MCF 10A (cell line): ENCODE data around the gene HOXC11. TPM values are rescaled to one million over a fixed set of nuclear protein-coding genes. Genes with fewer than 3 reads are reported as not detected.

Experiments
- BruUV-seq: library from RNA; stranded (reverse); fragments of 400-500 nt; replicated peaks from 2 replicates; lab custom pipeline; 2021; lab: Mats Ljungman, UMichigan
- CTCF ChIA-PET: fragments of 300-600 bp; sonication (Branson Sonifier 250); formaldehyde crosslinking; extraction: SDS; loops from one replicate; lab custom pipeline; 2021; ENCODE audit warnings: antibody characterized with exemption, inconsistent platforms; lab: Yijun Ruan, JAX
- POLR2A ChIA-PET: fragments of 300-600, 350-650 bp; sonication (Branson Sonifier 250); formaldehyde crosslinking; extraction: SDS; loops from one replicate; lab custom pipeline; 2020; ENCODE audit warnings: antibody characterized with exemption, inconsistent platforms; lab: Yijun Ruan, JAX
- DNase-seq: peaks from one replicate; pipeline ENCODE4 v3.0.0-alpha.2; 2018; ENCODE audit not compliant: unreplicated experiment
- H3K27ac Mint-ChIP-seq: one replicate; pipeline ENCODE4 v1.8.0; 2022; ENCODE audit warnings: mild to moderate bottlenecking, low read depth, mixed read lengths; ENCODE audit not compliant: unreplicated experiment
- H3K27me3 Mint-ChIP-seq: one replicate; pipeline ENCODE4 v1.8.0; 2022; ENCODE audit warnings: mixed read lengths; ENCODE audit not compliant: insufficient read depth, unreplicated experiment
- H3K36me3 Mint-ChIP-seq: one replicate; pipeline ENCODE4 v1.8.0; 2022; ENCODE audit warnings: mild to moderate bottlenecking, moderate library complexity, mixed read lengths; ENCODE audit not compliant: insufficient read depth, unreplicated experiment
- H3K4me1 Mint-ChIP-seq: one replicate; pipeline ENCODE4 v1.8.0; 2022; ENCODE audit warnings: mixed read lengths; ENCODE audit not compliant: insufficient read depth, unreplicated experiment
- H3K4me3 Mint-ChIP-seq: one replicate; pipeline ENCODE4 v1.8.0; 2022; ENCODE audit warnings: mild to moderate bottlenecking, moderate library complexity, mixed read lengths; ENCODE audit not compliant: unreplicated experiment
- H3K9me3 Mint-ChIP-seq: one replicate; pipeline ENCODE4 v1.8.0; 2022; ENCODE audit warnings: mixed read lengths; ENCODE audit not compliant: unreplicated experiment
- CTCF ChIP-seq: fragments of 200-600 bp; IDR thresholded peaks from one replicate; pipeline ENCODE4 v1.8.0; 2022; ENCODE audit warnings: antibody characterized with exemption, mild to moderate bottlenecking; ENCODE audit not compliant: unreplicated experiment
- intact Hi-C: fragments of 100-400 bp; cut with micrococcal nuclease; formaldehyde crosslinking; loops from 2 replicates; pipeline ENCODE4 v1.14.1; 2022
- total RNA-seq: library from RNA; stranded (reverse); gene quantifications from 2 replicates; pipeline ENCODE4 v1.2.3, GENCODE V29; 2022

Gene HOXC11
- total RNA-seq, 1 experiment from 2014 or later, result 1.2 TPM

GRCh38 chr12:54003625-54004024, 30.7 kb downstream of the HOXC11 start:
- no TSS peak for BruUV-seq
- H3K27ac Mint-ChIP-seq, result peak overlapping the region; percentile 3
- no peaks in the 10 kb centered on the region for H3K27me3 Mint-ChIP-seq
- ChIA-PET CTCF (interaction anchor here (0.9 to 12.4 kb wide), 7 partner anchors 18 to 257 kb away, joined by 3 to 200 read pairs (median 7); partner anchors contain the start of gene SMUG1), POLR2A (interaction anchor here (0.8 to 0.9 kb wide), 2 partner anchors 65 to 198 kb away, joined by 4 read pairs; partner anchors contain the start of gene HOXC13)
- DNase-seq, result no peak
- no peak overlapping the region for H3K4me3 Mint-ChIP-seq
- peaks cover 19% of the 10 kb centered on the region for H3K4me1 Mint-ChIP-seq
- intact Hi-C loops, result loop anchor here (10.0 kb wide), 1 partner anchor 361 kb away; the partner anchor contains the start of gene GPR84
- H3K36me3 Mint-ChIP-seq, result peaks cover 9% of the 10 kb centered on the region
- no peaks in the 10 kb centered on the region for H3K9me3 Mint-ChIP-seq
- TF ChIP-seq CTCF, result no peak

GRCh38 chr12:54004063-54004840, 31.3 kb downstream of the HOXC11 start:
- Mint-ChIP-seq H3K4me1 (peaks cover 25% of the 10 kb centered on the region), H3K4me3 (no peak overlapping the region), H3K9me3 (no peaks in the 10 kb centered on the region), H3K27me3 (no peaks in the 10 kb centered on the region), H3K36me3 (peaks cover 9% of the 10 kb centered on the region), H3K27ac (peak overlapping the region; percentile 3)
- no TSS peak for BruUV-seq
- intact Hi-C loops, result loop anchor here (10.0 kb wide), 1 partner anchor 361 kb away; the partner anchor contains the start of gene GPR84
- no peak for TF ChIP-seq CTCF
- no peak for DNase-seq
- ChIA-PET CTCF (interaction anchor here (0.6 to 12.4 kb wide), 11 partner anchors 17 to 438 kb away, joined by 3 to 200 read pairs (median 4); partner anchors contain the start of gene SMUG1), POLR2A (interaction anchor here (0.8 kb wide), 1 partner anchor 66 kb away, joined by 4 read pairs; the partner anchor contains the start of gene HOXC13)

GRCh38 chr12:54004841-54005530, 32.1 kb downstream of the HOXC11 start:
- peaks cover 28% of the 10 kb centered on the region for H3K4me1 Mint-ChIP-seq
- intact Hi-C loops, result loop anchor here (10.0 kb wide), 1 partner anchor 360 kb away; the partner anchor contains the start of gene GPR84
- ChIA-PET POLR2A (interaction anchor here (0.6 to 1.4 kb wide), 2 partner anchors 169 to 1027 kb away, joined by 3 read pairs; no protein-coding TSS in a partner anchor), CTCF (interaction anchor here (0.6 to 12.4 kb wide), 11 partner anchors 13 to 439 kb away, joined by 3 to 200 read pairs (median 4); partner anchors contain the start of gene SMUG1)
- no peaks in the 10 kb centered on the region for H3K27me3 Mint-ChIP-seq
- no TSS peak for BruUV-seq
- DNase-seq, result no peak
- H3K27ac Mint-ChIP-seq, result no peak overlapping the region
- TF ChIP-seq CTCF, result no peak
- no peak overlapping the region for H3K4me3 Mint-ChIP-seq
- H3K9me3 Mint-ChIP-seq, result no peaks in the 10 kb centered on the region
- peaks cover 9% of the 10 kb centered on the region for H3K36me3 Mint-ChIP-seq
